ENCODE data around the gene IGFLR1.

- TF ChIP-seq, protein P1, sequence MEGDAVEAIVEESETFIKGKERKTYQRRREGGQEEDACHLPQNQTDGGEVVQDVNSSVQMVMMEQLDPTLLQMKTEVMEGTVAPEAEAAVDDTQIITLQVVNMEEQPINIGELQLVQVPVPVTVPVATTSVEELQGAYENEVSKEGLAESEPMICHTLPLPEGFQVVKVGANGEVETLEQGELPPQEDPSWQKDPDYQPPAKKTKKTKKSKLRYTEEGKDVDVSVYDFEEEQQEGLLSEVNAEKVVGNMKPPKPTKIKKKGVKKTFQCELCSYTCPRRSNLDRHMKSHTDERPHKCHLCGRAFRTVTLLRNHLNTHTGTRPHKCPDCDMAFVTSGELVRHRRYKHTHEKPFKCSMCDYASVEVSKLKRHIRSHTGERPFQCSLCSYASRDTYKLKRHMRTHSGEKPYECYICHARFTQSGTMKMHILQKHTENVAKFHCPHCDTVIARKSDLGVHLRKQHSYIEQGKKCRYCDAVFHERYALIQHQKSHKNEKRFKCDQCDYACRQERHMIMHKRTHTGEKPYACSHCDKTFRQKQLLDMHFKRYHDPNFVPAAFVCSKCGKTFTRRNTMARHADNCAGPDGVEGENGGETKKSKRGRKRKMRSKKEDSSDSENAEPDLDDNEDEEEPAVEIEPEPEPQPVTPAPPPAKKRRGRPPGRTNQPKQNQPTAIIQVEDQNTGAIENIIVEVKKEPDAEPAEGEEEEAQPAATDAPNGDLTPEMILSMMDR (IDR thresholded peaks at IDR 0.05; ENCODE audit: insufficient read depth, low read depth, low read length) = no peak
- no peak for TF ChIP-seq EZH2 (IDR thresholded peaks at IDR 0.05; ENCODE audit: insufficient read depth, low read length)
Measured at GRCh38 chr19:35764432-35765315, 22.4 kb upstream of the IGFLR1 start.

Measured in astrocyte (in vitro differentiated cells and primary cell).